ENCODE data around the gene PLK3. TPM values are rescaled to one million over a fixed set of nuclear protein-coding genes. Genes with fewer than 3 reads are reported as not detected.

The PLK3 gene
- total and polyA plus RNA-seq, 2 of the 4 experiments (the other 2 are of a cell fraction): 15.8 to 51.6 TPM

- no peak overlapping the region for H3K14ac ChIP-seq (replicated peaks; ENCODE audit: low read depth, low read length)
- peaks cover 51% of the 10 kb centered on the region for H4K20me1 ChIP-seq (ENCODE audit: insufficient read depth, low read length)
- BruUV-seq (replicated peaks): no TSS peak
- DNase-seq (no peak), ATAC-seq (ENCODE audit: low read depth) (no peak)
- no peak overlapping the region for H3K18ac ChIP-seq (ENCODE audit: low read depth, low read length)
- no peak overlapping the region for H4K91ac ChIP-seq (ENCODE audit: insufficient read depth, low read depth, low read length)
- H2AK5ac ChIP-seq (ENCODE audit: low read depth, low read length): no peak overlapping the region
- H3K27me3 ChIP-seq (ENCODE audit: control insufficient read depth, insufficient read depth, low read length): no peaks in the 10 kb centered on the region; the same call in 1 of the 2 replicates
- H2BK120ac ChIP-seq (ENCODE audit: low read depth, low read length): no peak overlapping the region
- no peak overlapping the region for H3K4ac ChIP-seq (ENCODE audit: low read depth, low read length)
- no peak overlapping the region for H3K27ac ChIP-seq (ENCODE audit: insufficient read depth, low read length)
- ChIA-PET POLR2A (ENCODE audit: unreplicated experiment) (interaction anchor here (0.6 to 1.0 kb wide), 2 partner anchors 49 to 51 kb away, joined by 3 to 4 read pairs; no protein-coding TSS in a partner anchor), CTCF (interaction anchor here (0.7 to 0.8 kb wide), 2 partner anchors 13 to 20 kb away, joined by 3 read pairs; partner anchors contain the start of gene PLK3)
- peaks cover 17% of the 10 kb centered on the region for H3K4me1 ChIP-seq (ENCODE audit: control insufficient read depth, insufficient read depth, low read length)
- H3K9ac ChIP-seq (ENCODE audit: low read depth, low read length): no peak overlapping the region
- dilution Hi-C loops (cut with HindIII; ENCODE audit: low sequenced_read_pairs, unreplicated experiment): no loop called here
- no peak overlapping the region for H2BK5ac ChIP-seq (ENCODE audit: low read depth, low read length, poor library complexity, severe bottlenecking)
- peaks cover 44% of the 10 kb centered on the region for H3K36me3 ChIP-seq (ENCODE audit: control insufficient read depth, insufficient read depth, low read length)
- no peak overlapping the region for H4K8ac ChIP-seq (ENCODE audit: low read depth in 2 of 2, low read length in 2 of 2)
- no peak overlapping the region for H2AFZ ChIP-seq (replicated peaks; ENCODE audit: low read length, poor library complexity)
- no peak overlapping the region for H2BK15ac ChIP-seq (ENCODE audit: low read depth, low read length)
- no peak overlapping the region for H3K4me3 ChIP-seq (ENCODE audit: insufficient read depth, low read depth, low read length)
- no peak overlapping the region for H2BK20ac ChIP-seq (ENCODE audit: low read depth, low read length)
- no peak overlapping the region for H3K23ac ChIP-seq (ENCODE audit: low read depth, low read length)
- intact Hi-C loops (cut with micrococcal nuclease): no loop called here
- WGBS, 2 experiments (ENCODE audit: extremely low coverage in 2 of 2, insufficient read length in 1 of 2): 97 to 100% methylated on average over 2 to 6 of the region's 14 CpGs
- no peak overlapping the region for H4K5ac ChIP-seq (ENCODE audit: low read depth, low read length)
- H2AK9ac ChIP-seq (replicated peaks; ENCODE audit: low read depth, low read length, poor library complexity): no peak overlapping the region
- H3K79me1 ChIP-seq (ENCODE audit: low read depth in 1 of 2, low read length in 2 of 2): peaks cover 13 to 53% of the 10 kb centered on the region in 2 experiments; a peak in 3 of 4 replicates
- in situ Hi-C loops (cut with MboI; ENCODE audit: low sequenced_read_pairs): no loop called here
- no peaks in the 10 kb centered on the region for H3K9me3 ChIP-seq (ENCODE audit: control insufficient read depth, insufficient read depth, low read length)
- TF ChIP-seq RAD21 (IDR thresholded peaks at IDR 0.05; ENCODE audit: low read length) (no peak), ELK1 (IDR thresholded peaks at IDR 0.05; ENCODE audit: borderline replicate concordance, low read depth, low read length) (no peak), MAFK (IDR thresholded peaks at IDR 0.05; ENCODE audit: low read depth, low read length) (no peak), FOS (IDR thresholded peaks at IDR 0.05; ENCODE audit: low read depth, low read length) (no peak)
- H3K4me2 ChIP-seq (ENCODE audit: low read depth, low read length): no peak overlapping the region
- peaks cover 19% of the 10 kb centered on the region for H3K9me1 ChIP-seq (ENCODE audit: insufficient read depth, low read length)
- no peak overlapping the region for H3K56ac ChIP-seq (ENCODE audit: extremely low read depth, insufficient read depth, low read length)
Observed at GRCh38 chr1:44780583-44781121, 19.5 kb upstream of the PLK3 start.
